Fibroblast of lung (primary cell): ENCODE data around the gene RMDN3. TPM values are rescaled to one million over a fixed set of nuclear protein-coding genes. Genes with fewer than 3 reads are reported as not detected.

Experiments used
- DNase-seq, 2 donors: peaks; one replicate each; pipeline versions ENCODE4 v3.0.0 to v3.0.0-alpha.2; 2010; ENCODE audit warnings: low read depth in 2 of 2
- H2AFZ ChIP-seq: 2 replicates; pipeline ENCODE4 v1.5.1; 2012; ENCODE audit warnings: low read length, control low read depth, inconsistent platforms
- H3K27ac ChIP-seq: 2 replicates; pipeline ENCODE4 v1.5.1; 2011; ENCODE audit warnings: low read length, control low read depth; ENCODE audit not compliant: insufficient read depth
- H3K27me3 ChIP-seq: 2 replicates; pipeline ENCODE4 v1.5.1; 2011; ENCODE audit warnings: mild to moderate bottlenecking, low read length; ENCODE audit not compliant: control insufficient read depth, insufficient read depth
- H3K36me3 ChIP-seq: 2 replicates; pipeline ENCODE4 v1.5.1; 2011; ENCODE audit warnings: low read length; ENCODE audit not compliant: control insufficient read depth, insufficient read depth
- H3K4me1 ChIP-seq: 2 replicates; pipeline ENCODE4 v1.5.1; 2011; ENCODE audit warnings: low read length; ENCODE audit not compliant: control insufficient read depth, insufficient read depth; ENCODE audit errors: extremely low read depth
- H3K4me2 ChIP-seq: 2 replicates; pipeline ENCODE4 v1.5.1; 2011; ENCODE audit warnings: low read length, control low read depth; ENCODE audit not compliant: insufficient read depth; ENCODE audit errors: extremely low read depth
- H3K4me3 ChIP-seq, 4 experiments: fragments of 200-600 bp in 1 of 4; sonication (generic) in 1 of 4; replicated peaks in 1 of 4; 2 replicates each; pipeline ENCODE4 v1.5.1; 2011 to 2016; ENCODE audit warnings: low read length in 4 of 4, low read depth in 3 of 4, mild to moderate bottlenecking in 3 of 4, control low read depth in 2 of 4, inconsistent platforms in 1 of 4, mixed read lengths in 1 of 4; ENCODE audit not compliant: insufficient read depth in 1 of 4; ENCODE audit errors: control extremely low read depth in 1 of 4
- H3K79me2 ChIP-seq: 2 replicates; pipeline ENCODE4 v1.5.1; 2012; ENCODE audit warnings: mild to moderate bottlenecking, low read length, inconsistent platforms; ENCODE audit not compliant: control insufficient read depth, insufficient read depth
- H3K9ac ChIP-seq: 2 replicates; pipeline ENCODE4 v1.5.1; 2011; ENCODE audit warnings: mild to moderate bottlenecking, low read length, control low read depth; ENCODE audit not compliant: insufficient read depth
- H3K9me3 ChIP-seq: 2 replicates; pipeline ENCODE4 v1.5.1; 2012; ENCODE audit warnings: low read depth, low read length; ENCODE audit not compliant: control insufficient read depth, insufficient read depth
- H4K20me1 ChIP-seq: 2 replicates; pipeline ENCODE4 v1.5.1; 2011; ENCODE audit warnings: low read length; ENCODE audit not compliant: control insufficient read depth, insufficient read depth; ENCODE audit errors: extremely low read depth
- CTCF ChIP-seq, 2 donors: IDR thresholded peaks in 1 of 2; conservative IDR thresholded peaks in 1 of 2; 1 replicate in 1 of 2; 2 replicates in 1 of 2; pipeline ENCODE4 v1.5.1; 2011 to 2012; ENCODE audit warnings: low read length in 2 of 2, control low read depth in 1 of 2, inconsistent platforms in 1 of 2, low read depth in 1 of 2, mild to moderate bottlenecking in 1 of 2
- EZH2 ChIP-seq: IDR thresholded peaks from 2 replicates; pipeline ENCODE4 v1.5.1; 2012; ENCODE audit warnings: low read length, control low read depth, mild to moderate bottlenecking; ENCODE audit errors: missing control alignments
- polyA plus RNA-seq, 2 donors: library from polyadenylated mRNA; depleted of rRNA in 1 of 2; stranded (reverse) in 1 of 2; unstranded in 1 of 2; fragments of >200 nt; gene quantifications; 2 replicates each; pipeline ENCODE4 v1.2.1, GENCODE V29; 2011 to 2012; ENCODE audit warnings: missing spikeins in 1 of 2
- total RNA-seq: library from RNA; depleted of rRNA; stranded (reverse); fragments of >200 nt; gene quantifications from 2 replicates; pipeline ENCODE4 v1.2.1, GENCODE V29; 2014

Gene RMDN3
- total and polyA plus RNA-seq, 2 donors (not counting 1 experiment from before 2014, with no cell fraction given), result 16.0 to 22.7 TPM

GRCh38 chr15:40769274-40770146, 14.5 kb upstream of the RMDN3 start, which contains the start of gene C15orf62:
Gene C15orf62 (plus strand): TSS chr15:40769980. CDS start chr15:40770496, 516 bp downstream.
- Histone ChIP-seq H3K4me3 (no peak within 1 kb of the TSS), H3K27ac (no peak within 1 kb of the TSS), H3K4me2 (no peak within 1 kb of the TSS), H4K20me1 (no peaks in the 10 kb centered on the region), H2AFZ (no peak within 1 kb of the TSS), H3K27me3 (no peaks in the 10 kb centered on the region), H3K36me3 (peaks cover 10% of the 10 kb centered on the region), H3K79me2 (no peaks in the 10 kb centered on the region), H3K9me3 (no peaks in the 10 kb centered on the region), H3K9ac (peak within 1 kb of the TSS; percentile 2), H3K4me1 (peaks cover 6% of the 10 kb centered on the region)
- peak; percentile 62 to 71 for DNase-seq
- TF ChIP-seq EZH2 (no peak), CTCF (conservative IDR thresholded peaks at IDR 0.05 in 1 of 2, IDR thresholded peaks at IDR 0.05 in 1 of 2; ENCODE audit: low read depth in 1 of 2, low read length in 2 of 2) (no peak)

GRCh38 chr15:40768521-40769273, 13.6 kb upstream of the RMDN3 start:
- Histone ChIP-seq H3K27ac (no peak overlapping the region), H3K4me2 (no peak overlapping the region)

More at GRCh38 chr15:40768521-40769273, 13.6 kb upstream of the RMDN3 start:
- H4K20me1 ChIP-seq, result no peaks in the 10 kb centered on the region
- H3K9me3 ChIP-seq, result no peaks in the 10 kb centered on the region
- TF ChIP-seq EZH2, result no peak
- no peak for TF ChIP-seq CTCF (conservative IDR thresholded peaks at IDR 0.05 in 1 of 2, IDR thresholded peaks at IDR 0.05 in 1 of 2; ENCODE audit: low read depth in 1 of 2, low read length in 2 of 2)
- peaks cover 9% of the 10 kb centered on the region for H3K4me1 ChIP-seq
- no peaks in the 10 kb centered on the region for H3K27me3 ChIP-seq
- no peak overlapping the region for H3K4me3 ChIP-seq
- no peaks in the 10 kb centered on the region for H3K79me2 ChIP-seq
- DNase-seq, result peak in 1 of 2 donors; percentile 33
- H3K9ac ChIP-seq, result peak overlapping the region; percentile 2
- no peak overlapping the region for H2AFZ ChIP-seq
- H3K36me3 ChIP-seq, result peaks cover 10% of the 10 kb centered on the region
